AG09319 (cell line): Measurements from ENCODE around the gene PLEKHO1.

Experiments
- DNase-seq: peaks from one replicate; pipeline ENCODE4 v3.0.0-alpha.2; 2010; ENCODE audit warnings: low read depth; ENCODE audit errors: extremely low read depth
- CTCF ChIP-seq: IDR thresholded peaks from 2 replicates; pipeline ENCODE4 v1.5.1; 2011; ENCODE audit warnings: low read depth, mild to moderate bottlenecking, inconsistent platforms, low read length, moderate library complexity

Gene PLEKHO1

GRCh38 chr1:150164224-150164623, 14.5 kb downstream of the PLEKHO1 start:
- no peak for DNase-seq
- TF ChIP-seq CTCF, result no peak

GRCh38 chr1:150164779-150165178, 15.1 kb downstream of the PLEKHO1 start:
- TF ChIP-seq CTCF, result no peak
- no peak for DNase-seq

- DNase-seq, result no peak
- TF ChIP-seq CTCF, result peak; percentile 76
Observed at GRCh38 chr1:150165622-150166612, 16.2 kb downstream of the PLEKHO1 start.

GRCh38 chr1:150168960-150169601, 19.4 kb downstream of the PLEKHO1 start:
- DNase-seq, result no peak
- TF ChIP-seq CTCF, result peak; percentile 85

GRCh38 chr1:150171801-150172200, 22.1 kb downstream of the PLEKHO1 start:
- no peak for DNase-seq

GRCh38 chr1:150173141-150173585, 23.4 kb downstream of the PLEKHO1 start:
- no peak for DNase-seq
- TF ChIP-seq CTCF, result no peak

More at GRCh38 chr1:150171801-150172200, 22.1 kb downstream of the PLEKHO1 start:
- no peak for TF ChIP-seq CTCF

- TF ChIP-seq CTCF, result no peak
- DNase-seq, result no peak
Observed at GRCh38 chr1:150176593-150176992, 26.9 kb downstream of the PLEKHO1 start.
